Endothelial cell of umbilical vein (primary cell): ENCODE measurements around the gene CELF1. TPM values are rescaled to one million over a fixed set of nuclear protein-coding genes. Genes with fewer than 3 reads are reported as not detected.
A peak's percentile ranks its signal among the peaks of the same experiment; 100 is the strongest.
"Not testable (repeated sequence)": the region's sequence is repeated elsewhere in the genome, so short reads cannot be mapped to it uniquely, and the experiment has no call there.

Source experiments
- BruUV-seq: library from RNA; stranded (reverse); fragments of 400-500 nt; replicated peaks from 2 replicates; lab custom pipeline; 2021; lab: Mats Ljungman, UMichigan
- CTCF ChIA-PET: fragments of 300-600, 350-600 bp; sonication (Branson Sonifier 250); formaldehyde crosslinking; loops from one replicate; lab custom pipeline; 2021; ENCODE audit warnings: antibody characterized with exemption, inconsistent platforms; lab: Charles Lee
- POLR2A ChIA-PET: fragments of 300-600, 350-600 bp; sonication (Branson Sonifier 250); formaldehyde crosslinking; loops from one replicate; lab custom pipeline; 2021; ENCODE audit warnings: antibody characterized with exemption, inconsistent platforms; lab: Charles Lee
- DNase-seq: peaks from one replicate; pipeline ENCODE4 v3.0.0-alpha.2; 2011; ENCODE audit warnings: low read depth, low spot score
- FAIRE-seq: peaks from 2 replicates; lab custom pipeline; 2011; peaks lifted over from hg19 to GRCh38; lab: Jason Lieb, UNC
- H2AFZ ChIP-seq: 2 replicates; pipeline ENCODE4 v1.6.0; 2012; ENCODE audit warnings: low read depth, low read length, control low read depth, inconsistent platforms
- H3K27ac ChIP-seq: 2 replicates; pipeline ENCODE4 v1.5.1; 2011; ENCODE audit warnings: low read depth, mild to moderate bottlenecking, control low read depth, low read length, moderate library complexity; ENCODE audit not compliant: insufficient read depth
- H3K27me3 ChIP-seq, 2 experiments: 2 replicates each; pipeline versions ENCODE4 v1.6.0 to v1.6.1; 2011; ENCODE audit warnings: low read length in 2 of 2, mixed read lengths in 1 of 2; ENCODE audit not compliant: control insufficient read depth in 2 of 2, insufficient read depth in 2 of 2
- H3K36me3 ChIP-seq, 2 experiments: 2 replicates in 1 of 2; 3 replicates in 1 of 2; pipeline ENCODE4 v1.5.1; 2011; ENCODE audit warnings: low read length in 2 of 2, mild to moderate bottlenecking in 1 of 2, moderate library complexity in 1 of 2; ENCODE audit not compliant: control insufficient read depth in 2 of 2, insufficient read depth in 2 of 2; ENCODE audit errors: extremely low read depth in 1 of 2
- H3K4me1 ChIP-seq: 3 replicates; pipeline ENCODE4 v1.5.1; 2011; ENCODE audit warnings: mild to moderate bottlenecking, low read length; ENCODE audit not compliant: control insufficient read depth, insufficient read depth; ENCODE audit errors: extremely low read depth
- H3K4me2 ChIP-seq: 2 replicates; pipeline ENCODE4 v1.6.1; 2011; ENCODE audit warnings: low read length, control low read depth, mixed read lengths; ENCODE audit not compliant: insufficient read depth
- H3K4me3 ChIP-seq, 3 experiments: fragments of 200-600 bp in 1 of 3; sonication (generic), shearing (Covaris generic) in 1 of 3; replicated peaks in 1 of 3; 2 replicates each; pipeline ENCODE4 v1.5.1; 2011 to 2016; ENCODE audit warnings: control low read depth in 3 of 3, low read length in 3 of 3, mild to moderate bottlenecking in 2 of 3, inconsistent platforms in 1 of 3, low read depth in 1 of 3, moderate library complexity in 1 of 3; ENCODE audit not compliant: insufficient read depth in 1 of 3
- H3K79me2 ChIP-seq: 2 replicates; pipeline ENCODE4 v1.6.0; 2012; ENCODE audit warnings: low read length, inconsistent platforms; ENCODE audit not compliant: control insufficient read depth, insufficient read depth
- H3K9ac ChIP-seq: replicated peaks from 2 replicates; pipeline ENCODE3; 2011; ENCODE audit warnings: low read length, control low read depth; ENCODE audit not compliant: insufficient read depth; ENCODE audit errors: extremely low read depth
- H3K9me1 ChIP-seq: replicated peaks from 3 replicates; pipeline ENCODE4 v1.6.0; 2011; ENCODE audit warnings: mild to moderate bottlenecking, low read length; ENCODE audit not compliant: control insufficient read depth, insufficient read depth; ENCODE audit errors: extremely low read depth
- H3K9me3 ChIP-seq: replicated peaks from 2 replicates; pipeline ENCODE4 v1.5.1; 2012; ENCODE audit warnings: low read length, inconsistent platforms; ENCODE audit not compliant: control insufficient read depth, insufficient read depth
- H4K20me1 ChIP-seq: replicated peaks from 2 replicates; pipeline ENCODE3; 2011; ENCODE audit warnings: mild to moderate bottlenecking, low read length; ENCODE audit not compliant: control insufficient read depth, insufficient read depth; ENCODE audit errors: extremely low read depth
- CTCF ChIP-seq, 2 donors: IDR thresholded peaks; 1 replicate in 1 of 2; 2 replicates in 1 of 2; pipeline ENCODE4 v1.5.1; 2011; ENCODE audit warnings: low read length in 2 of 2, mild to moderate bottlenecking in 2 of 2, moderate library complexity in 2 of 2, control low read depth in 1 of 2, inconsistent platforms in 1 of 2, low read depth in 1 of 2; ENCODE audit not compliant: insufficient read depth in 1 of 2; ENCODE audit errors: extremely low read depth in 1 of 2
- EZH2 ChIP-seq: IDR thresholded peaks from 2 replicates; pipeline ENCODE4 v1.6.1; 2012; ENCODE audit warnings: borderline replicate concordance, low read depth, mild to moderate bottlenecking, moderate library complexity, low read length, inconsistent platforms; ENCODE audit not compliant: severe bottlenecking
- GATA2 ChIP-seq: IDR thresholded peaks from 2 replicates; pipeline ENCODE4 v1.7.0; 2011; ENCODE audit warnings: low read depth, mild to moderate bottlenecking, moderate library complexity, mixed read lengths, low read length; ENCODE audit not compliant: insufficient read length, insufficient read depth
- dilution Hi-C: fragments of 300-500 bp; cut with MboI; formaldehyde crosslinking; loops from one replicate; pipeline ENCODE4 v1.15.0; 2019; ENCODE audit warnings: low sequenced_read_pairs; ENCODE audit not compliant: extremely low pct_ligation_motif_present
- intact Hi-C: fragments of 100-400 bp; cut with micrococcal nuclease; formaldehyde crosslinking; loops from one replicate; pipeline ENCODE4 v1.10.0; 2022
- polyA plus RNA-seq, 4 experiments: library from polyadenylated mRNA; depleted of rRNA in 3 of 4; stranded (reverse) in 3 of 4; unstranded in 1 of 4; fragments of >200 nt; gene quantifications; 2 replicates each; pipeline versions ENCODE4 v1.2.1 to v1.2.3, GENCODE V29; 2011 to 2012; ENCODE audit warnings: missing spikeins in 1 of 4
- total RNA-seq: library from RNA; stranded (reverse); gene quantifications from 2 replicates; pipeline ENCODE4 v1.2.3, GENCODE V29; 2021

Gene CELF1
- total and polyA plus RNA-seq, 2 donors (not counting 3 experiments of a cell fraction or from before 2014, with no cell fraction given) = 66.3 to 120 TPM

- no peaks in the 10 kb centered on the region for H3K27me3 ChIP-seq
- H2AFZ ChIP-seq = no peak overlapping the region
- H4K20me1 ChIP-seq = no peaks in the 10 kb centered on the region
- H3K4me3 ChIP-seq = no peak overlapping the region
- H3K4me1 ChIP-seq = peaks cover 10% of the 10 kb centered on the region
- DNase-seq = no peak
- peaks cover 0 to 5% of the 10 kb centered on the region in 2 experiments for H3K36me3 ChIP-seq
- H3K4me2 ChIP-seq = no peak overlapping the region
- dilution Hi-C loops = no loop called here
- no peak overlapping the region for H3K9ac ChIP-seq
- BruUV-seq = no TSS peak
- no peaks in the 10 kb centered on the region for H3K9me1 ChIP-seq
- no peak for FAIRE-seq
- ChIA-PET CTCF (interaction anchor here (0.8 to 2.1 kb wide), 2 partner anchors 17 to 86 kb away, joined by 3 to 4 read pairs; no protein-coding TSS in a partner anchor), POLR2A (no interaction called here)
- TF ChIP-seq EZH2 = no peak
- TF ChIP-seq CTCF (IDR thresholded peaks at IDR 0.05; ENCODE audit: extremely low read depth in 1 of 2, insufficient read depth in 1 of 2, low read depth in 1 of 2, low read length in 2 of 2) = no peak
- TF ChIP-seq GATA2 = no peak
- H3K27ac ChIP-seq = peak overlapping the region; percentile 16
- H3K9me3 ChIP-seq = no peaks in the 10 kb centered on the region
- peaks cover 12% of the 10 kb centered on the region for H3K79me2 ChIP-seq
- intact Hi-C loops = no loop called here
Observed at GRCh38 chr11:47460571-47461235, 92.2 kb downstream of the CELF1 start.

- H3K4me1 ChIP-seq, H4K20me1 ChIP-seq, H3K79me2 ChIP-seq, H3K4me3 ChIP-seq, H3K27ac ChIP-seq, H3K9me1 ChIP-seq, H2AFZ ChIP-seq, dilution Hi-C loops, H3K9ac ChIP-seq, H3K36me3 ChIP-seq, H3K9me3 ChIP-seq, BruUV-seq, H3K4me2 ChIP-seq, H3K27me3 ChIP-seq: not testable (repeated sequence)
- peak; percentile 68 to 82 for TF ChIP-seq CTCF (IDR thresholded peaks at IDR 0.05; ENCODE audit: extremely low read depth in 1 of 2, insufficient read depth in 1 of 2, low read depth in 1 of 2, low read length in 2 of 2)
- ChIA-PET CTCF (interaction anchor here (0.6 to 2.9 kb wide), 18 partner anchors 9 to 163 kb away, joined by 3 to 18 read pairs (median 6); partner anchors contain the start of genes KBTBD4, NDUFS3, PSMC3 and SLC39A13), POLR2A (interaction anchor here (0.6 to 0.7 kb wide), 2 partner anchors 10 to 240 kb away, joined by 3 to 9 read pairs; no protein-coding TSS in a partner anchor)
- DNase-seq (peak; percentile 75), FAIRE-seq (peak; percentile 4)
- intact Hi-C loops = loop anchor here (1.0 kb wide), 2 partner anchors 46 to 80 kb away; partner anchors contain the start of gene SLC39A13
Observed at GRCh38 chr11:47454258-47454671, 98.7 kb downstream of the CELF1 start.
